Stimulated activated CD8-positive, alpha-beta memory T cell treated with anti-CD3 and anti-CD28 coated beads, Interleukin-7, amount 100 ng/mL, for 48 hours (primary cell): Measurements from ENCODE around the gene AP3B1.

ENCODE experiments used
- DNase-seq, 2 donors: peaks; one replicate each; pipeline ENCODE4 v3.0.0-alpha.2; 2020; ENCODE audit warnings: low read depth in 1 of 2; ENCODE audit errors: extremely low read depth in 1 of 2

AP3B1 gene

DNA sequence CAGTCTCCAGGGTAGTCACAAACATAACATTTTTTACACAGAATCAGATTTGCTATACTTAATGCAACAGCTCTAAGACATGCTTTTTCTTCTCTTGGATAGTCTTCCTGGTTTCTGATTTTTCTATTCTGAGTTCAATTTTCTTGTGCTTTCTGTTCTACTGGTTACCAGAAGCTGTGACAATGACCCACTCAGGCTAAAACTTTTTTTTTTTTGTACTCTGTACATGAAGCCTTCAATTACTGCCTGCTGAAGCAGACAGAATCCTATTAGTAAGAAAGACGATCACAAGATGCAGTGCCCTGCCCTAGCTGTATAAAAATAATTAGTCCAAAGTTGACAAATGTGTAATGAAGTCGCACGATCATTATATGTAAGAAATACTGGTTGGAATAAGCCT is 287.3 kb downstream of the AP3B1 start:
- no peak for DNase-seq

DNA sequence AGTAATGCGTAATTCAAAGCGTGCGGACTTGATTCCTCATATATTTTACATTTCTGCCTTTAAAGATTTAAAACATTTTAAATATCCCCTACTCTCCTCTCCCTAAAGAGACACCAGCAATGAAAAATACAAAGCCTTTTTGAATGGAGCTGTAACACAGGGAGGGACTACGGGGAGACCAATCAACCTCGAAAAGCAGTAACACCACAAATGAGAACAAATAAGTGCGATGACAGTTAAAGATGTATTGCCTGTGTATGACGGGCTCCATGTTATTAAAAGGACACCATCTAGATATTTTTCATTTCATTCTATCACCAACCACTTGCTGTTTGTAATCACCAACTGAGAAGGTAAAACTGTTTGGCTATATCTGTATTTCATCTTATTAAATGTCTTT is 288.0 kb downstream of the AP3B1 start:
- DNase-seq = no peak

DNA sequence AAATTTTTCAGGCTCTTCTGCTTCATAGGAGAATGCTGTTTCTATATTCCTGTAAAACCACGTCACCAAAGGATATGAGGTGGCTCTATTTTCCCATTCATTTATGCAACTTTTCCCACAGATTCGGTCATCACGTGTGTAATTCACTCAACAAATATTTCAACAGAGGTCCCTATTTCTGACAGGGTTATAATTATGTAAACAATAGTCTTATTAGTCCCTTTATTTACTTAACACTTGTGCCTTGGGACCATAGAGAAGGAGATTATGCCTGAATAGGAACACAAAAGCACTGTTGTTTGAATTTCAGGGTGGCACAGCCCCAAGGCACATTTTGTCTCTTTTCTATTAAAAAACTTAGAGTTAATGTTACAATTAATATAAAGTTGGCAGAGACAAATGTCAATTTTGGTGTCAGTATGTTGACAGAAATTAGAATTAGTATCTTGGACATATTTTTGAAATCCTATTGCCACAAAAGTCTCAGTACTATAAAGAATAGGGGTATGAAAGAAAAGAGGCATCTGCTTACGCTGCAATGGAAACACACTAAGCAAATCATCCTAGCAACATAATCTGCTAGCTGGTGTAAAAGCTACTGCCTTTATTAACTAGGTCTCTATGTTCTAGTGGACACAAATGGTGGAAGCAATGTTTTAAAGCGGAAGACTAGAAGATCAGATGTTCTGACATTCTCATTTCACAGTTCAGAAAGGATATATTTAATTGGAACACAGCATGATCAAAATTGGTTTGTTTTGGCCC is 289.3 kb downstream of the AP3B1 start:
- DNase-seq = no peak

DNA sequence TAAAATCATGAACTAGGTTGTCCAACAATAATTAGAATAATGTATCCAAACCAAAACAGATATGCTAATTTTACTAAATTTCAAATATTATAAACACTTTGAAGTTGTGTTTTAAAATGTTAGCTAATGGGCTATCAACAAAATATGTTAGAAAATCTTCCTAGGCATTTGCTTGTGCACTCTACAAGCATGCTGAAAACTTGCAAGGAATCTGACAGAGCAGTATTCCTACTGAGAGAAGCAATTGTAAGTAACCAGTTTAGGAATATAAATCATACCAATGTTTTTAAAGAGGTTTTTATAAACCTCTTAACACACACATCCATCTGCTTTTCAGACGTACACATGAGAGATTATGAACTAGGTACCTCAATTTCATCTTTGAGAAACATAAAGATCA is 289.9 kb downstream of the AP3B1 start:
- DNase-seq = no peak

DNA sequence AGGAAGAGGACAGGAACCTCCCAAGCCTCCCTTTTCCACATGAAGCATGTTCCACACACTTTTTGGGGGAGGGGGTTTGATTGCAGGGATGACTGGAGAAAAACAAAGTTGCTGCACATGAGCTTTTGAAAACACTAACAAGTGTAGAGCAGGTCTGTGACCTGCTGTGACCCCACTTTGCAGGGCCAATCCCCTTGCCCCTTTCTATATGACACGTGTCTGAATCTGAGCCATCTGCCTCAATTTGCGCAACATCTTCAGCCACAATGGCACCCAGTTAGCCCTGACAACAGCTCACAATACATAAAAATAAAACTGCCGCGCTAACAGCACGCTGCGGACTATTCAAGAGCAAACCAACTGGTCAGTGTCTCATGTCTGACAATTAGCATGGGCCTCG is 290.6 kb downstream of the AP3B1 start:
- DNase-seq = no peak

DNA sequence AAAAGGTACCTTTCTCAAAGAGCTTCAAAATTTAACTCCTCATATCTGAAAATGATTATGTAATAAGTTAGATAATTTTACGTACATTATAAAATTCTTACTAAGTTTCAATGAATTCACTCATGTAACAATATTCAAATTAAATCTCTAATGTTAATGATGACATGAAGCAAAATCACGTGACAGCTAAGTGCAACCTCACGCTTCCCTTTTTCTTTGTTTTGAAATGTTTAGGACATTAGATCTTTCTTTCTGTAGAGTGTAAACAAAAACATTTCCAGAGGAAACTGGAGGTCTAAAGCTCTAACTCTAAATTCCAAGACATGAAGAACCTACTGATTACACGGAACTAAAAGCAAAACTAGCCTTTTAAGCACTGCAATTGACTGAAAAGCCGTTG is 291.0 kb downstream of the AP3B1 start:
- no peak for DNase-seq

DNA sequence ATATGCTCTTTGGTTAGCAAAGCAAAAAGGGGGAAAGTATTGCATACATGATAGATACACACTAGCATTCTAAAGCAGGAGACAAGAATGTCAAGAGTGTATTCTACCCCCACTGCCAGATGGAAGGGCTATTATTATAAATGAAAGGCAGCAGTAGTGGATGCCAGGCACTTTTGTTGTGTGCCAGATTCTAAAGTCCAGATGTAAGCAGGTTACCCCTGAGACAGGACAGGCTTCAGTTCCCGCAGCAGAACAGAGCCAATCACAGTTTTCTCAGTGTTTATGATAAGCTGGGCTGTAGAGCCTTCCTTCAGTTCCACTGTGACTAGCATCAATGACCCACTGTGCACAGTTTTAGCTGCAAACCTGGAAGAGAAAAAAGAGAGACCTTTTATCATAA is 291.8 kb downstream of the AP3B1 start:
- no peak for DNase-seq

DNA sequence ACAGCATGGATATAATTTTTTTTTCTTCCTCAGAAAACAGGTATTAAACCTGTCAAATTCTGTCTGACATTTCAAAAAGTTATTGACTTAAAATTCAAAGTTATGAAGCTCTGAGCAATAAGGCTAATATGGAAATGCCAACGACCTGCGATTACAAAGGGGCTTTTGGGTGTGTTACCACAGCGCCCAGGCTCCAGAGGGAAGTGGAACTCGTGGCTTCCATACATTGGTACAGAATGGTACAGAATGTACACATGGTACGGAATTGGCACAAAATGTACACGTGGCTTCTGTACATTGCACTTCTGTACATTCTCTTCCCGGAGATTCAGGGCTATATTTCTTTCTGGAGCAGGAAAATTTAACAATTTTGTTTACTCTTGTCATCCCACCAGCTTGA is 293.3 kb downstream of the AP3B1 start:
- DNase-seq = no peak

DNA sequence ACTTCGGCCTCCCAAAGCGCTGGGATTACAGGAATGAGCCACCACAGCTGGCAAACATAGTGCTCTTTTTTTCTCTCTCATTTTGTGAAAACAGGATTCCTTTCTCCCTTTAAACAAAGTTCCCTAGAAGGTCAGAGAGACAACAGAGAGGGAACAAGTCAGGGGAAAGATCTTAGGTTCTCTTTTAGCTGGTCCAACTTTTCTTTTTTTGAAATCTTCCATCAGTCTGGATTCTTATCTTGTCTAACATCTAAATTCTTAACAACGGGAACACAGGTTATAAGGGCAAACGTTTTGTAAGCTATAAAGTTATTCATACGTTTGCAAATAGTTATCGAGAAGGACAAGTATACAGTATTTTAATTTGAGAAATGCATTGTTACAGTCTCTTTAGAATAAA is 294.3 kb downstream of the AP3B1 start:
- no peak for DNase-seq

DNA sequence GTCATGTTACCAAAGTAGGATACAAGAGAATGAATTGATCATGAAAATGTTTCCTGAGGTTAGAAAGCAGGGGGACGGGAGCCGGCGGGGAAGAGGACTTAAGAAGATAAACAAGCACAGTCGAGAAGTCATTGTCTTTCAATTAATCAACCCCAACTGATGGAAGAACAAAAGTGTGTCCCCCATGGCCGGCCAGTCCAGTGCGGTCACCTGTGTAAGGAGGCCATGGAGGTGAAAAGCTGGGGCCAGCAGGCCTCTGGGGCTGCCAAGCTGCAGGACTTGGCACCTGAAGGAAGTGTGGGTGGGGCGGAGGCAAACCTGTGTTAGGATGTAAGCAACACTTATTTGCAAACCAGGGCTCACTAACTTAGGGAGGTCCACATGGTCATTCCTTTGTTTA is 295.1 kb downstream of the AP3B1 start:
- no peak for DNase-seq

DNA sequence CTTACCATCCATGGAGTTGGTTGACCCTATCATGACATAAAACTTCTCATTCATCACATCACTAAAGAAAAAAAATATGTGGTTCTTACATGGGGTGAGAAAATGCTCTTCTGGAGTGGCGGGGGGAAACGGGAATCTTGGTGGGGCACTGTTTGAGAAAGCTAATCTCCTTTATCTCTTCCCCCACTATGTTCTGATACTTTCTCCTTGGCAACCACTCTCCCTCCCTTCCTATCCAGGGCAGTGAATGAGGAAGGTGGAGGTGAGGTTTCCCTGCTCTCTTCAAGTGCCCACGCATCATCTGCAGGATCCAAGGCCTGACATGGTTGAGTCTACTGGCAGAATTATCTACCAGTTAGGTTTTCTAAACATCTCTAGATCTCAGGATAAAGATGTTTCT is 297.6 kb downstream of the AP3B1 start:
- DNase-seq = no peak

DNA sequence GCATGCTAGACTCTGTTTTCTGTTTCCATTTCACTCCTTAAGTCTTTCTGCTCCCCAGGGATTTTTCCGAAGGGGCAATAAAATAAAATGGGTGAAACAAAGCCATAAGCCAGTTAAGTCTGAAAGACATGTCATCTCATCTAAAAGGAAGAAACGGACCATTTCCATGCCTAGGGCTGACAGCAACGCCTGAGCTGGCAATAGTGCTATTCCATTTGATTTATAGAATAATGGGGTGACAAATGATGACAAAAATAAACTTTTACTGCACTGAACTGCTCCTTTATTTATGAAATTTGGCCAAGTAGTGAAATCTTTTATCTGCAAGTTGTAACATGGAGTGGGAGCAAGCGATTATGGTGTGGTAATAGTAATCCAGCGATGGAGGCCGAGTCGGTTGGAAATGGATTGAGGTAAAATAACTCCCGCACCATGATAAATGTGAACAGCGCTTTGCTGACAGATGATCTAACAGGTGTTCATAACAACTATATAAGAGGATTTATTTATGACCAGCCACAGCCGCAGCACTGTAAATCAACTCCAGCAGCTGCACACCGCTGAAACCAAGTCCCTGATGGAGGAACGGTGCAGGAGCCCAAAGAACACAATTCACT is 298.6 kb downstream of the AP3B1 start:
- DNase-seq = no peak

DNA sequence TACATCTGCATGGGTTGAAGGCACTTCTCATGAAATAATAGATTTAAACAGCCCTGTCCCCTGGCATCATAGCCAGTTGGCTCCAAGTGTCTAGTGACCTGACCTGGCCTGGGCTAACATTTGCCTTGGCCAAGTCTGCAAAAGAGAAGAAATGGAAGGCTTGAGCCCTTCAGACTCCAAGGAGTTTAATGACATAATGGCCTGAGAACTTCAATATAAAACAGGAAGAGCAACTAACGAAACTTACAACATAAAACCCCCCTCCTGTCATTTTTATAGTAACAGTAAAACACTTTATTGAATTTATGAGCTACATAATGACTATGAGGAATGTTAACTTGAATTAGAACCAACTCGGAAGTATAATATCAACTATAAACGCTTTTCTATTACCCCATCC is 299.6 kb downstream of the AP3B1 start:
- no peak for DNase-seq

DNA sequence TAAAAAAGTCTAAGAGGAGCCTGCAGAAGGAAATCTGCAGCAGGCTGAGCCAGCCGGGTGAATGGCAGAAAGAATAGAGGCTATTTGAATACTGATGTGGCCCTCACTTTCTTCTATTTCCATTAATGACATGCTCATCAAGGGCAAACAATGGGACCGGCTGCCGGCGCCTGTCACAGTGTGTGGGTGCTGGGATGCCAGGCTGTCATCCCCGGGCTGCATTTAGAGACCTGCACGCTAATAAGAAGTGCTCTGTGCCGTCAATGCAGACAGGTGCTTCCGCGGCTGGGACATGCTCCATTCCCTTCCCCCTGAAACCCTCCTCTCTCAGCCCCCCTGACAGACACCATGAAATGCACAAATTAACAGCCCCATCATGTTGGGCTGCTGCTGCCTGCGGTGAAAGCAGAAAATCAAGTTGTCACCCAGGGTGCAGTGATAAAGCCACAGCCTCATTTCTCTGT is 300.6 kb downstream of the AP3B1 start:
- no peak for DNase-seq

DNA sequence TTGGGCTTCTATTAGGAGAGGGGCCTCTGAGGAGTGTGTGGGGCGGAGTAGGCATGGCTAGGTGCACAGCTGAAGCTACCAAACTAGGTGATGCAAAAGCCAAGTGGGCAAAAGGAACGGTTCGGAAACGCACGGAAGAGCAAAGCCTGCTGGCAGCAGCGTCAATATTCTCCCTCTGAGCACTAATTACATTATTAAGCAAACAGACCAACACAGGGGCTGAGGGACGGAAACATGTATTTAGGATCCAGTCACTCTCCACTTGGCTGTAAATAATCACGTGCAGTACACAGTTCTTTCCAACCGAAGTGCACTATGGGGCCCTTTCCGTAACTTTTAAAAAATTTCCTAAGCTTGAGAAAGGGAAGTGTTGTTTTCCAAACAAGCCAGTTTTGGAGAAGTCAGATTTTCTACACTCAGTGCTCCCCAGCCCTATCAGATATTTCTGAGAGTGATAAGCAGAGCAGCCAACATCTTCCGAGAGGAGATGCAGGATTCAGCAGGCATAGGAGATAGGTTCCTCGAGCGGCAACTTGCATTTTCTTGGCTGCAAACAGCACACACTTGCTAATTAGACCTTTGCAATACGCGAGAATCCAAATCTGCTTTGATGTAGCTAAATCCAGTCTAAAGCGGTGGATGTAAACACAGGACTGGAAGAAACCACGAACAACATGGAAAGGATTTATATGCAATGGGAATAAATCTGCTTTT is 301.2 kb downstream of the AP3B1 start:
- DNase-seq = no peak

DNA sequence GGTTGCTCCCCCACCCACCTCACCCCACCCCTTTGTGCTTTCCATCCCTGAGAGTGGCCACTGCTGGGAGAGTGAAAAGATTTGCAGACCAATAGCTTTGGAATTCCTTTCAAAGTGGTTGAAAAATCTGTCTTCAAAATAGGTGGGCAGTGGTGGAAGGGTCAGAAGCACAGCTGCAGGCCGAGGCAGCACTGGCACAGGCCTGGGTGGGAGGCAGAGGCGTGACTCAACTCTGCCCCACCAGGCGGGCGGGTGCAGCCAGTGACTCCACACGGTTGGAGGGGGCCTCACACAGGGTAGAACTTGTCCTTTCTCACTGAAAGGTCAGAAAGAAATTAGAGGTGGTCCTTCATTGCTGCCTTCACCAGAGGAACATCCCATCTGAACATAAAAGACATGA is 303.4 kb downstream of the AP3B1 start:
- no peak for DNase-seq

DNA sequence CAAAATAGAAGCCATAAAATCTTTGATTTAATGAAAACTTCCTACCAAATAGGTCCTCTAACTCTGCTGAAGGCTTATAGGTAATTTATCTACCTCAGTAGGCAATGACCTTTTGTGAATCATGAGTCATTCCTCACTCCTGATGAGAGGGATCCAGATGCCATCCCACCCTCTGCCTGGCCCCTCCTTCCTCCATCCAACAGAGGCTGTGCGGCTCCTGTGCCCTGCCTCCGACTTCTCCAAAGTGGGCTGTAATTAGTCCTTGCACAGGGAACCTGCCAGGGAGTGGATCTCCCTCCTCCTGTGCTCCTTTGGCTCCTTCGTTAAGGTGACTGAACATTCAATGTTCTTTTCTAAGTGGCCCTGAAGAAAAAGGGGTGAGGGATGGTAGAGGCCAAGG is 304.5 kb downstream of the AP3B1 start:
- DNase-seq = no peak

DNA sequence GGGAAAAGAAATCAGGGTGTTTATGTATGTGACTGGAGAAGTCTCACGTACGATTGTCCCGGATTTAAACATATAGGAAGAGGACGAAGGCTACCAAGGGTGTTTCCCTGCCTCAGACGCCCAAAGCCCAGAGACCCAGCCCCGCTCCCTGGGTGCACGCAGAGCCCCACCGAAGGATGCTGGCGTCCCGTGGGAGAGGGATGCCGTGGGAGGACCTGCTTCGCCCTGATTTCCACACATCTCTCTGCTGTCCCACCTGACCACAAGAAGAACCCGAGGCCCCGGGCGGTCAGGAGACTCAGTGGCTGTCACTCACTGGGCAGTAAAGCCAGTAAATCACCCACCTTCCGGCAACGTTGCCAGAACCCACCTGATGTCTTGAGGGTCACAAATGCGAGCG is 306.5 kb downstream of the AP3B1 start:
- DNase-seq = no peak

DNA sequence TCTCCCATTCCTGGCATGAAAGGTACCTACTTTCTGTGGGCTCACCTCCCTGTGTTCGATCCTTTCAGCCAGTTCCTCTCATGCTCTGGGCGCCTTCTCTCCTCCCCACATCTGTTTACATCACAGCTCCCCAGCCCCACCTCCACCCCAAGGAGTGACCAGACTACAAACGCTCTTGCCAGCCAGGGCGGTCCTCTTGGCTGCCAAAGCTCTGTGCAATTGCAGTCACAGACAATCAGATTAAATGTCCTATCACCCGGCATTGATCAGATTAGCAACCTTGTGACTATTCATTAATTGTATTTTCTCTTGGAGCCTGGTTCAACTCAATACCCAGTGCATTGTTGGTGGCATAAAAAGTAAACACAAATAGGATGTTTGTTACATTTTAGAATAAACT is 307.2 kb downstream of the AP3B1 start:
- DNase-seq = no peak

DNA sequence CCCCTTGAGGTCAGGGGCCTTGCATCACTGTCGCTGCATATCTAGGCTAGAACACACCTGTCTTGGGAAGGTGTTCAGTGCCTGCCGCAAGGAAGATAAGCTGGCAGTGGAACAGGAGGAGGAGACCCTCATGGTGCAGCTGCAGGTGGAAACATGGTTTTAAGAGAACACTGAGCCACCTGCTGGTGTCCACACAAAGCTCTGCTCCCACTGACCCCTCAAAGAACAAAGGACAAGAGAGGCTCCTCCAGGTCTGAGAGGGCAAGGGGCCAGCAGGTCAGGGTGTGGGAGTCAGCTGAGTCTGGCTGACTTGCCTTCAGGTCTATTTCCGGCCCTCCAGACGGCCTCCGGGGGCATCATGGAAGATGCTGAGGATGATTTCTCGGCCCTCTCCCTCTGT is 308.2 kb downstream of the AP3B1 start:
- DNase-seq = no peak

DNA sequence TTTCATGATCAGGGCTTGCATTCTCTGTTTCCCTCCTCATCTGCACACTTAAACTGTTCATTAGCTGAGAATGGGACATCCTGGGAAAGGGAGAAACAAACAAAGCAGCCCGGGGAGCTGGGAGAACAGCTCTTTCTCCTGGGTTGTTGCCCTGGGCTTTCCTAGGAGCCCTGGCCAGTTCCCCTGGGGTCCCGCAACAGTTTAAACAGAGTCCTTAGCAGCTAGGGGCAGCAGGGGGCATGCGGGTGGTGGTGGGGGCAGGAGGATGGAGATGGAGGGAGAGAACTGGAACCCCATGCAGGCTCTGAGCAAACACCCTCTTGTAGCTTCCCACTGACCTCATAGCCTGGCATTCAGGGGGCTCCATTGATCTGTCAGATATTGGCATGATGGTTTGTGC is 309.3 kb downstream of the AP3B1 start:
- DNase-seq = no peak

DNA sequence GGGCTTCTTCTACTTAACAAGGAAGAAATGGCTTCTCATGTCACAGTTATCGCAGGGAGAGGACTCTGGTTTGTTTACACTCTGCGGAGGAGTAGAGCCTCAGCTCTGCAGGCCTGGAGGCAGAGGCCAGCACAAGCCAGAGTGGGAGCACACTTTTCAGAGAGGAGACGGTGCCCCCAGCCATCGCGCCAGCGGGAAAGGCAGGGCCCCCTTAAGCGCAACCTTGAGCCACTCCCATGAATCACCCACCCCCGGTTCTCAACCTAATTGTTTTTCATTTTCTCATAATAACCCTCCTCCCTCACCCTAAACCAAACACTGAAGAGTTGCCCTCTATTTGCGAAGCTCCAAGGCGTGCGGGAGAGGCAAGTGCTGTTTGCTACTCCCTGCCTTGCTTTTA is 309.9 kb downstream of the AP3B1 start:
- DNase-seq = no peak
